ENCODE measurements around the gene REXO5. TPM values are rescaled to one million over a fixed set of nuclear protein-coding genes. Genes with fewer than 3 reads are reported as not detected.
A peak's percentile ranks its signal among the peaks of the same experiment; 100 is the strongest.

REXO5 gene
- total RNA-seq, 2 experiments from 2014 or later = 16.4 to 20.4 TPM

- Mint-ChIP-seq H3K36me3 (ENCODE audit: low read depth) (peaks cover 15% of the 10 kb centered on the region), H3K4me1 (ENCODE audit: low read depth) (peaks cover 25% of the 10 kb centered on the region), H3K4me3 (no peak overlapping the region), H3K27me3 (no peaks in the 10 kb centered on the region), H3K9me3 (no peaks in the 10 kb centered on the region), H3K27ac (no peak overlapping the region)
- no peak for TF ChIP-seq CTCF (IDR thresholded peaks at IDR 0.05)
- intact Hi-C loops (cut with micrococcal nuclease) = no loop called here
- POLR2A ChIA-PET = interaction anchor here (1.6 kb wide), 1 partner anchor 12 kb away, joined by 4 read pairs; no protein-coding TSS in a partner anchor
- ATAC-seq = no peak
- no peak for DNase-seq
- CTCF ChIA-PET = interaction anchor here (1.3 kb wide), 1 partner anchor 10 kb away, joined by 3 read pairs; no protein-coding TSS in a partner anchor
These were observed 80.9 kb downstream of the REXO5 start for GRCh38 chr16:20887207-20887606.

GRCh38 chr16:20889625-20890275, 83.4 kb downstream of the REXO5 start:
- ChIA-PET POLR2A (no interaction called here), CTCF (no interaction called here)
- intact Hi-C loops (cut with micrococcal nuclease) = no loop called here
- no peak for TF ChIP-seq CTCF (IDR thresholded peaks at IDR 0.05)
- Mint-ChIP-seq H3K4me1 (ENCODE audit: low read depth) (peaks cover 15% of the 10 kb centered on the region), H3K4me3 (no peak overlapping the region), H3K9me3 (no peaks in the 10 kb centered on the region), H3K27ac (no peak overlapping the region), H3K27me3 (no peaks in the 10 kb centered on the region), H3K36me3 (ENCODE audit: low read depth) (peaks cover 9% of the 10 kb centered on the region)
- DNase-seq (no peak), ATAC-seq (no peak)

- POLR2A ChIA-PET = no interaction called here
- no peak overlapping the region for H3K4me3 Mint-ChIP-seq
- no peak overlapping the region for H3K27ac Mint-ChIP-seq
- CTCF ChIA-PET = no interaction called here
- DNase-seq = no peak
- peaks cover 27% of the 10 kb centered on the region for H3K4me1 Mint-ChIP-seq (ENCODE audit: low read depth)
- no peaks in the 10 kb centered on the region for H3K27me3 Mint-ChIP-seq
- no peaks in the 10 kb centered on the region for H3K9me3 Mint-ChIP-seq
- H3K36me3 Mint-ChIP-seq (ENCODE audit: low read depth) = peaks cover 21% of the 10 kb centered on the region
- no peak for ATAC-seq
- intact Hi-C loops (cut with micrococcal nuclease) = no loop called here
- no peak for TF ChIP-seq CTCF (IDR thresholded peaks at IDR 0.05)
These were observed 88.1 kb downstream of the REXO5 start for GRCh38 chr16:20894388-20894787.

GRCh38 chr16:20897253-20897897, 91.0 kb downstream of the REXO5 start:
- H3K36me3 Mint-ChIP-seq (ENCODE audit: low read depth) = peaks cover 35% of the 10 kb centered on the region
- DNase-seq (no peak), ATAC-seq (no peak)
- peaks cover 40% of the 10 kb centered on the region for H3K4me1 Mint-ChIP-seq (ENCODE audit: low read depth)
- no peaks in the 10 kb centered on the region for H3K27me3 Mint-ChIP-seq
- peak overlapping the region; percentile 93 for H3K4me3 Mint-ChIP-seq
- intact Hi-C loops (cut with micrococcal nuclease) = no loop called here
- ChIA-PET POLR2A (no interaction called here), CTCF (interaction anchor here (1.5 to 3.6 kb wide), 3 partner anchors 10 to 48 kb away, joined by 3 to 25 read pairs (median 9); no protein-coding TSS in a partner anchor)
- H3K9me3 Mint-ChIP-seq = no peaks in the 10 kb centered on the region
- peak overlapping the region; percentile 18 for H3K27ac Mint-ChIP-seq
- no peak for TF ChIP-seq CTCF (IDR thresholded peaks at IDR 0.05)

GRCh38 chr16:20897922-20898321, 91.6 kb downstream of the REXO5 start:
- intact Hi-C loops (cut with micrococcal nuclease) = no loop called here
- H3K27ac Mint-ChIP-seq = peak overlapping the region; percentile 18
- peaks cover 39% of the 10 kb centered on the region for H3K36me3 Mint-ChIP-seq (ENCODE audit: low read depth)
- ChIA-PET CTCF (interaction anchor here (0.7 to 3.6 kb wide), 5 partner anchors 11 to 49 kb away, joined by 3 to 25 read pairs (median 4); no protein-coding TSS in a partner anchor), POLR2A (interaction anchor here (0.6 to 0.9 kb wide), 2 partner anchors 24 to 43 kb away, joined by 3 read pairs; no protein-coding TSS in a partner anchor)
- no peaks in the 10 kb centered on the region for H3K9me3 Mint-ChIP-seq
- H3K4me3 Mint-ChIP-seq = peak overlapping the region; percentile 93
- H3K4me1 Mint-ChIP-seq (ENCODE audit: low read depth) = peaks cover 45% of the 10 kb centered on the region
- H3K27me3 Mint-ChIP-seq = no peaks in the 10 kb centered on the region
- TF ChIP-seq CTCF (IDR thresholded peaks at IDR 0.05) = no peak
- no peak for DNase-seq
- no peak for ATAC-seq

Measured in activated CD8-positive, alpha-beta T cell treated with anti-CD3 and anti-CD28 coated beads for 36 hours (primary cell).